ENCODE measurements around the gene NRTN.
"Not testable (repeated sequence)": the region's sequence is repeated elsewhere in the genome, so short reads cannot be mapped to it uniquely, and the experiment has no call there.

NRTN gene

GRCh38 chr19:5839065-5840017 is 34.5 kb downstream of the NRTN start, which contains the start of gene FUT6:
Gene FUT6 (minus strand): TSS chr19:5839702. CDS start chr19:5832567, 7,135 bp downstream.
- DNase-seq = no peak

GRCh38 chr19:5841735-5842111 is 36.9 kb downstream of the NRTN start:
- DNase-seq = not testable (repeated sequence)

- no peak for DNase-seq
Observed at GRCh38 chr19:5843295-5843927, 38.5 kb downstream of the NRTN start.

GRCh38 chr19:5844456-5845433 is 39.9 kb downstream of the NRTN start:
- no peak for DNase-seq

GRCh38 chr19:5847846-5848245 is 43.0 kb downstream of the NRTN start:
- not testable (repeated sequence) for DNase-seq

- DNase-seq = not testable (repeated sequence)
Observed at GRCh38 chr19:5848621-5849020, 43.8 kb downstream of the NRTN start.

- DNase-seq = no peak
Observed at GRCh38 chr19:5850189-5850588, 45.3 kb downstream of the NRTN start.

GRCh38 chr19:5850743-5851293 is 46.0 kb downstream of the NRTN start:
- no peak for DNase-seq

GRCh38 chr19:5851302-5851701 is 46.4 kb downstream of the NRTN start, which contains the start of gene FUT3:
Gene FUT3 (minus strand): TSS chr19:5851449.
- no peak for DNase-seq

- DNase-seq = not testable (repeated sequence)
Observed at GRCh38 chr19:5854121-5854520, 49.3 kb downstream of the NRTN start.

- not testable (repeated sequence) for DNase-seq
Observed at GRCh38 chr19:5855151-5855550, 50.3 kb downstream of the NRTN start.

GRCh38 chr19:5857203-5858081 is 52.6 kb downstream of the NRTN start:
- DNase-seq = no peak

- no peak for DNase-seq
Observed at GRCh38 chr19:5863030-5863665, 58.3 kb downstream of the NRTN start.

- no peak for DNase-seq
Observed at GRCh38 chr19:5864013-5864720, 59.3 kb downstream of the NRTN start.

GRCh38 chr19:5864725-5865486 is 60.0 kb downstream of the NRTN start:
- no peak for DNase-seq

GRCh38 chr19:5865772-5866171 is 60.9 kb downstream of the NRTN start:
- DNase-seq = no peak

GRCh38 chr19:5867201-5868136 is 62.6 kb downstream of the NRTN start:
- no peak for DNase-seq

- no peak for DNase-seq
Observed at GRCh38 chr19:5870986-5871394, 66.1 kb downstream of the NRTN start.
